Fibroblast of lung (primary cell): ENCODE results near the gene MYOC. TPM values are rescaled to one million over a fixed set of nuclear protein-coding genes. Genes with fewer than 3 reads are reported as not detected.
"Not testable (repeated sequence)": the region's sequence is repeated elsewhere in the genome, so short reads cannot be mapped to it uniquely, and the experiment has no call there.

Experiments used
- DNase-seq, 2 donors: peaks; one replicate each; pipeline versions ENCODE4 v3.0.0 to v3.0.0-alpha.2; 2010; ENCODE audit warnings: low read depth in 2 of 2
- H2AFZ ChIP-seq: 2 replicates; pipeline ENCODE4 v1.5.1; 2012; ENCODE audit warnings: low read length, control low read depth, inconsistent platforms
- H3K27ac ChIP-seq: 2 replicates; pipeline ENCODE4 v1.5.1; 2011; ENCODE audit warnings: low read length, control low read depth; ENCODE audit not compliant: insufficient read depth
- H3K27me3 ChIP-seq: 2 replicates; pipeline ENCODE4 v1.5.1; 2011; ENCODE audit warnings: mild to moderate bottlenecking, low read length; ENCODE audit not compliant: control insufficient read depth, insufficient read depth
- H3K36me3 ChIP-seq: 2 replicates; pipeline ENCODE4 v1.5.1; 2011; ENCODE audit warnings: low read length; ENCODE audit not compliant: control insufficient read depth, insufficient read depth
- H3K4me1 ChIP-seq: 2 replicates; pipeline ENCODE4 v1.5.1; 2011; ENCODE audit warnings: low read length; ENCODE audit not compliant: control insufficient read depth, insufficient read depth; ENCODE audit errors: extremely low read depth
- H3K4me2 ChIP-seq: 2 replicates; pipeline ENCODE4 v1.5.1; 2011; ENCODE audit warnings: low read length, control low read depth; ENCODE audit not compliant: insufficient read depth; ENCODE audit errors: extremely low read depth
- H3K4me3 ChIP-seq, 4 experiments: fragments of 200-600 bp in 1 of 4; sonication (generic) in 1 of 4; replicated peaks in 1 of 4; 2 replicates each; pipeline ENCODE4 v1.5.1; 2011 to 2016; ENCODE audit warnings: low read length in 4 of 4, low read depth in 3 of 4, mild to moderate bottlenecking in 3 of 4, control low read depth in 2 of 4, inconsistent platforms in 1 of 4, mixed read lengths in 1 of 4; ENCODE audit not compliant: insufficient read depth in 1 of 4; ENCODE audit errors: control extremely low read depth in 1 of 4
- H3K79me2 ChIP-seq: 2 replicates; pipeline ENCODE4 v1.5.1; 2012; ENCODE audit warnings: mild to moderate bottlenecking, low read length, inconsistent platforms; ENCODE audit not compliant: control insufficient read depth, insufficient read depth
- H3K9ac ChIP-seq: 2 replicates; pipeline ENCODE4 v1.5.1; 2011; ENCODE audit warnings: mild to moderate bottlenecking, low read length, control low read depth; ENCODE audit not compliant: insufficient read depth
- H3K9me3 ChIP-seq: 2 replicates; pipeline ENCODE4 v1.5.1; 2012; ENCODE audit warnings: low read depth, low read length; ENCODE audit not compliant: control insufficient read depth, insufficient read depth
- H4K20me1 ChIP-seq: 2 replicates; pipeline ENCODE4 v1.5.1; 2011; ENCODE audit warnings: low read length; ENCODE audit not compliant: control insufficient read depth, insufficient read depth; ENCODE audit errors: extremely low read depth
- CTCF ChIP-seq, 2 donors: IDR thresholded peaks in 1 of 2; conservative IDR thresholded peaks in 1 of 2; 1 replicate in 1 of 2; 2 replicates in 1 of 2; pipeline ENCODE4 v1.5.1; 2011 to 2012; ENCODE audit warnings: low read length in 2 of 2, control low read depth in 1 of 2, inconsistent platforms in 1 of 2, low read depth in 1 of 2, mild to moderate bottlenecking in 1 of 2
- EZH2 ChIP-seq: IDR thresholded peaks from 2 replicates; pipeline ENCODE4 v1.5.1; 2012; ENCODE audit warnings: low read length, control low read depth, mild to moderate bottlenecking; ENCODE audit errors: missing control alignments
- polyA minus RNA-seq: library from RNA; depleted of rRNA, polyadenylated mRNA; stranded (reverse); fragments of >200 nt; gene quantifications from 2 replicates; pipeline ENCODE4 v1.2.3, GENCODE V29; 2011; ENCODE audit warnings: low replicate concordance
- polyA plus RNA-seq, 2 donors: library from polyadenylated mRNA; depleted of rRNA in 1 of 2; stranded (reverse) in 1 of 2; unstranded in 1 of 2; fragments of >200 nt; gene quantifications; 2 replicates each; pipeline ENCODE4 v1.2.1, GENCODE V29; 2011 to 2012; ENCODE audit warnings: missing spikeins in 1 of 2
- total RNA-seq: library from RNA; depleted of rRNA; stranded (reverse); fragments of >200 nt; gene quantifications from 2 replicates; pipeline ENCODE4 v1.2.1, GENCODE V29; 2014

MYOC gene
- total RNA-seq, result 1.2 and 2.1 TPM in 2 replicates
- polyA plus RNA-seq, result 1.1 and 2.0 TPM in 2 replicates
- polyA plus RNA-seq (2012), result 0.80 and 1.7 TPM in 2 replicates
- polyA minus RNA-seq, result not detected in 2 replicates

GRCh38 chr1:171652234-171652822 is at the start of gene MYOC:
MYOC (minus strand) TSS chr1:171652688; CDS start chr1:171652611, 77 bp downstream.
- no peak for TF ChIP-seq CTCF (conservative IDR thresholded peaks at IDR 0.05 in 1 of 2, IDR thresholded peaks at IDR 0.05 in 1 of 2; ENCODE audit: low read depth in 1 of 2, low read length in 2 of 2)
- no peak for TF ChIP-seq EZH2
- H3K27ac ChIP-seq, result no peak within 1 kb of the TSS
- H3K4me3 ChIP-seq, result no peak within 1 kb of the TSS
- no peaks in the 10 kb centered on the region for H3K27me3 ChIP-seq
- peaks cover 13% of the 10 kb centered on the region for H3K4me1 ChIP-seq
- H3K9me3 ChIP-seq, result no peaks in the 10 kb centered on the region
- DNase-seq, result no peak
- no peak within 1 kb of the TSS for H3K4me2 ChIP-seq
- no peak within 1 kb of the TSS for H2AFZ ChIP-seq
- no peaks in the 10 kb centered on the region for H3K36me3 ChIP-seq
- no peak within 1 kb of the TSS for H3K9ac ChIP-seq
- H3K79me2 ChIP-seq, result no peaks in the 10 kb centered on the region
- no peaks in the 10 kb centered on the region for H4K20me1 ChIP-seq

- TF ChIP-seq EZH2 (no peak), CTCF (conservative IDR thresholded peaks at IDR 0.05 in 1 of 2, IDR thresholded peaks at IDR 0.05 in 1 of 2; ENCODE audit: low read depth in 1 of 2, low read length in 2 of 2) (no peak)
- H2AFZ ChIP-seq, result no peak overlapping the region
- H3K4me3 ChIP-seq, result no peak overlapping the region
- no peaks in the 10 kb centered on the region for H3K27me3 ChIP-seq
- H3K9ac ChIP-seq, result no peak overlapping the region
- H4K20me1 ChIP-seq, result no peaks in the 10 kb centered on the region
- peak in 1 of 2 donors; percentile 20 for DNase-seq
- no peaks in the 10 kb centered on the region for H3K36me3 ChIP-seq
- H3K4me2 ChIP-seq, result no peak overlapping the region
- no peak overlapping the region for H3K27ac ChIP-seq
- no peaks in the 10 kb centered on the region for H3K4me1 ChIP-seq
- H3K79me2 ChIP-seq, result no peaks in the 10 kb centered on the region
- no peaks in the 10 kb centered on the region for H3K9me3 ChIP-seq
These were observed 47.0 kb upstream of the MYOC start for GRCh38 chr1:171699531-171699930.

- not testable (repeated sequence) for H3K36me3 ChIP-seq, H3K27me3 ChIP-seq, DNase-seq, H3K4me1 ChIP-seq, H3K9me3 ChIP-seq, H2AFZ ChIP-seq, H3K79me2 ChIP-seq, H3K9ac ChIP-seq, H4K20me1 ChIP-seq, H3K4me2 ChIP-seq, H3K4me3 ChIP-seq, H3K27ac ChIP-seq
These were observed 43.3 kb upstream of the MYOC start for GRCh38 chr1:171695772-171696171.

GRCh38 chr1:171693541-171693940 is 41.1 kb upstream of the MYOC start:
- H3K9ac ChIP-seq, H3K27ac ChIP-seq, DNase-seq, H2AFZ ChIP-seq, H3K4me2 ChIP-seq, H3K4me3 ChIP-seq, H3K27me3 ChIP-seq, H4K20me1 ChIP-seq, H3K36me3 ChIP-seq, H3K79me2 ChIP-seq, H3K4me1 ChIP-seq, H3K9me3 ChIP-seq: not testable (repeated sequence)
